ENCODE measurements around the gene GABBR2. TPM values are rescaled to one million over a fixed set of nuclear protein-coding genes. Genes with fewer than 3 reads are reported as not detected.

GABBR2 gene
- total RNA-seq, 1 experiment from 2014 or later = not detected

DNA sequence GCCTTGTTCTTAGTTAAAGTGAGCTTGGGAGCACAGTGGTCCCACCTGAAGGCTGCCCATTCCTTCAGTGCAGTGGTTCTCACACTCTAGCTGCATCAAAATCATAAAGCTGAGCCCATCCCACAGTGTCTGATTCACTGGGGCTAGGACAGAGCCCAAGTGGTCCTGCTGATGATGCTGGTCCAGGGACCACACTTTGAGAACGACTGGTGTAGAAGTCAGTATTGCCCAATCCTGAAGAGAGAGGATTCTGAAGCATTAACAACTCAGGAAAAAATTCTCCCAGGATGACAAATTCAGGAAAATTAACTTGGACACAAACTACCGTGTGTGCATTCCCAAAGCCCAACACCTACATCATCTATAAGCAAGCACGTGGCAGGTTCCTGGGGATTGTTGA is 176.2 kb downstream of the GABBR2 start:
- CTCF ChIA-PET = no interaction called here
- H3K4me3 ChIP-seq (ENCODE audit: low read depth, low read length, poor library complexity, severe bottlenecking) = no peak overlapping the region
- TF ChIP-seq, protein P1, sequence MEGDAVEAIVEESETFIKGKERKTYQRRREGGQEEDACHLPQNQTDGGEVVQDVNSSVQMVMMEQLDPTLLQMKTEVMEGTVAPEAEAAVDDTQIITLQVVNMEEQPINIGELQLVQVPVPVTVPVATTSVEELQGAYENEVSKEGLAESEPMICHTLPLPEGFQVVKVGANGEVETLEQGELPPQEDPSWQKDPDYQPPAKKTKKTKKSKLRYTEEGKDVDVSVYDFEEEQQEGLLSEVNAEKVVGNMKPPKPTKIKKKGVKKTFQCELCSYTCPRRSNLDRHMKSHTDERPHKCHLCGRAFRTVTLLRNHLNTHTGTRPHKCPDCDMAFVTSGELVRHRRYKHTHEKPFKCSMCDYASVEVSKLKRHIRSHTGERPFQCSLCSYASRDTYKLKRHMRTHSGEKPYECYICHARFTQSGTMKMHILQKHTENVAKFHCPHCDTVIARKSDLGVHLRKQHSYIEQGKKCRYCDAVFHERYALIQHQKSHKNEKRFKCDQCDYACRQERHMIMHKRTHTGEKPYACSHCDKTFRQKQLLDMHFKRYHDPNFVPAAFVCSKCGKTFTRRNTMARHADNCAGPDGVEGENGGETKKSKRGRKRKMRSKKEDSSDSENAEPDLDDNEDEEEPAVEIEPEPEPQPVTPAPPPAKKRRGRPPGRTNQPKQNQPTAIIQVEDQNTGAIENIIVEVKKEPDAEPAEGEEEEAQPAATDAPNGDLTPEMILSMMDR (conservative IDR thresholded peaks at IDR 0.05; ENCODE audit: low read depth, low read length) = no peak
- TF ChIP-seq EZH2 (IDR thresholded peaks at IDR 0.05; ENCODE audit: borderline replicate concordance, low read depth, low read length, poor library complexity, severe bottlenecking) = no peak
- peaks cover 13% of the 10 kb centered on the region for H3K27me3 ChIP-seq (replicated peaks; ENCODE audit: insufficient read depth, low read depth, low read length, poor library complexity)
- intact Hi-C loops (cut with micrococcal nuclease; ENCODE audit: unreplicated experiment) = loop anchor here (5.0 to 10.0 kb wide), 2 partner anchors 172 to 245 kb away; partner anchors contain the start of gene GABBR2
- no peaks in the 10 kb centered on the region for H3K36me3 ChIP-seq (ENCODE audit: insufficient read depth, low read length, poor library complexity, severe bottlenecking)
- POLR2A ChIA-PET (ENCODE audit: low non-redundant PET) = no interaction called here
- BruUV-seq (replicated peaks) = no TSS peak
- no peaks in the 10 kb centered on the region for H3K9me3 ChIP-seq (ENCODE audit: low read depth, low read length, poor library complexity, severe bottlenecking)
- H3K27ac ChIP-seq (ENCODE audit: low read depth, low read length, poor library complexity, severe bottlenecking) = no peak overlapping the region
- no peaks in the 10 kb centered on the region for H3K4me1 ChIP-seq (ENCODE audit: insufficient read depth, low read length, poor library complexity, severe bottlenecking)
- no peak for DNase-seq (ENCODE audit: low spot score)

- H3K4me1 ChIP-seq (ENCODE audit: insufficient read depth, low read length, poor library complexity, severe bottlenecking) = no peaks in the 10 kb centered on the region
- TF ChIP-seq, protein P1 (conservative IDR thresholded peaks at IDR 0.05; ENCODE audit: low read depth, low read length) = no peak
- TF ChIP-seq EZH2 (IDR thresholded peaks at IDR 0.05; ENCODE audit: borderline replicate concordance, low read depth, low read length, poor library complexity, severe bottlenecking) = no peak
- H3K36me3 ChIP-seq (ENCODE audit: insufficient read depth, low read length, poor library complexity, severe bottlenecking) = no peaks in the 10 kb centered on the region
- CTCF ChIA-PET = no interaction called here
- H3K27me3 ChIP-seq (replicated peaks; ENCODE audit: insufficient read depth, low read depth, low read length, poor library complexity) = peaks cover 13% of the 10 kb centered on the region
- no peak overlapping the region for H3K4me3 ChIP-seq (ENCODE audit: low read depth, low read length, poor library complexity, severe bottlenecking)
- no TSS peak for BruUV-seq (replicated peaks)
- no peaks in the 10 kb centered on the region for H3K9me3 ChIP-seq (ENCODE audit: low read depth, low read length, poor library complexity, severe bottlenecking)
- no peak for DNase-seq (ENCODE audit: low spot score)
- H3K27ac ChIP-seq (ENCODE audit: low read depth, low read length, poor library complexity, severe bottlenecking) = no peak overlapping the region
- intact Hi-C loops (cut with micrococcal nuclease; ENCODE audit: unreplicated experiment) = loop anchor here (5.0 to 10.0 kb wide), 2 partner anchors 173 to 245 kb away; partner anchors contain the start of gene GABBR2
- POLR2A ChIA-PET (ENCODE audit: low non-redundant PET) = no interaction called here
Measured at GRCh38 chr9:98532147-98532546, 176.6 kb downstream of the GABBR2 start.

GRCh38 chr9:98530806-98531386 is 177.8 kb downstream of the GABBR2 start:
- H3K27me3 ChIP-seq (replicated peaks; ENCODE audit: insufficient read depth, low read depth, low read length, poor library complexity) = peaks cover 13% of the 10 kb centered on the region
- no peak overlapping the region for H3K4me3 ChIP-seq (ENCODE audit: low read depth, low read length, poor library complexity, severe bottlenecking)
- intact Hi-C loops (cut with micrococcal nuclease; ENCODE audit: unreplicated experiment) = loop anchor here (5.0 to 10.0 kb wide), 2 partner anchors 174 to 246 kb away; partner anchors contain the start of gene GABBR2
- POLR2A ChIA-PET (ENCODE audit: low non-redundant PET) = no interaction called here
- TF ChIP-seq, protein P1 (conservative IDR thresholded peaks at IDR 0.05; ENCODE audit: low read depth, low read length) = no peak
- no peak for TF ChIP-seq EZH2 (IDR thresholded peaks at IDR 0.05; ENCODE audit: borderline replicate concordance, low read depth, low read length, poor library complexity, severe bottlenecking)
- no peaks in the 10 kb centered on the region for H3K4me1 ChIP-seq (ENCODE audit: insufficient read depth, low read length, poor library complexity, severe bottlenecking)
- H3K9me3 ChIP-seq (ENCODE audit: low read depth, low read length, poor library complexity, severe bottlenecking) = no peaks in the 10 kb centered on the region
- CTCF ChIA-PET = no interaction called here
- no peak for DNase-seq (ENCODE audit: low spot score)
- no peaks in the 10 kb centered on the region for H3K36me3 ChIP-seq (ENCODE audit: insufficient read depth, low read length, poor library complexity, severe bottlenecking)
- no peak overlapping the region for H3K27ac ChIP-seq (ENCODE audit: low read depth, low read length, poor library complexity, severe bottlenecking)
- no TSS peak for BruUV-seq (replicated peaks)

All from A673 (cell line).